GM12865 (cell line): Measurements from ENCODE around the gene AEBP1.

Experiments used
- DNase-seq: peaks from one replicate; pipeline ENCODE4 v3.0.0; 2010; ENCODE audit warnings: low read depth
- H3K4me3 ChIP-seq: 2 replicates; pipeline ENCODE4 v1.5.1; 2011; ENCODE audit warnings: mild to moderate bottlenecking, low read depth, low read length, control low read depth
- CTCF ChIP-seq: IDR thresholded peaks from 2 replicates; pipeline ENCODE4 v1.5.1; 2011; ENCODE audit warnings: low read length, control low read depth, low read depth, inconsistent platforms; ENCODE audit not compliant: insufficient read depth; ENCODE audit errors: missing control alignments

Gene AEBP1

GRCh38 chr7:44068054-44068453 is 36.1 kb upstream of the AEBP1 start:
- no peak for DNase-seq
- TF ChIP-seq CTCF = no peak
- no peak overlapping the region for H3K4me3 ChIP-seq

GRCh38 chr7:44071726-44072363 is 32.3 kb upstream of the AEBP1 start:
- no peak overlapping the region for H3K4me3 ChIP-seq
- DNase-seq = no peak
- no peak for TF ChIP-seq CTCF

GRCh38 chr7:44072364-44073231 is 31.5 kb upstream of the AEBP1 start:
- TF ChIP-seq CTCF = peak; percentile 57
- DNase-seq = peak; percentile 65
- no peak overlapping the region for H3K4me3 ChIP-seq

- DNase-seq = peak; percentile 57
- no peak overlapping the region for H3K4me3 ChIP-seq
- no peak for TF ChIP-seq CTCF
These were observed 30.3 kb upstream of the AEBP1 start for GRCh38 chr7:44073664-44074348.

- H3K4me3 ChIP-seq = no peak overlapping the region
- DNase-seq = no peak
- no peak for TF ChIP-seq CTCF
These were observed 29.8 kb upstream of the AEBP1 start for GRCh38 chr7:44074349-44074695.

GRCh38 chr7:44075296-44076075 is 28.7 kb upstream of the AEBP1 start:
- DNase-seq = no peak
- no peak for TF ChIP-seq CTCF
- H3K4me3 ChIP-seq = no peak overlapping the region
